Memory B cell (primary cell): ENCODE measurements around the gene SLC8A2.

Experiments
- ATAC-seq: fragments of 150-1000 bp; cut with Tn5 transposase; 2 replicates; pipeline ENCODE4 v1.10.0; 2021; ENCODE audit warnings: low read depth, mild to moderate bottlenecking, moderate library complexity
- DNase-seq, 2 donors: peaks; one replicate each; pipeline ENCODE4 v3.0.0; 2022; ENCODE audit warnings: low spot score in 2 of 2
- H3K27ac Mint-ChIP-seq: one replicate; pipeline ENCODE4 v1.8.0; 2022; ENCODE audit warnings: mild to moderate bottlenecking, moderate library complexity, mixed read lengths
- H3K27me3 Mint-ChIP-seq: one replicate; pipeline ENCODE4 v1.8.0; 2022; ENCODE audit warnings: mixed read lengths
- H3K36me3 Mint-ChIP-seq: one replicate; pipeline ENCODE4 v1.8.0; 2022; ENCODE audit warnings: mild to moderate bottlenecking, mixed read lengths
- H3K4me1 Mint-ChIP-seq: one replicate; pipeline ENCODE4 v1.8.0; 2022; ENCODE audit warnings: mixed read lengths
- H3K4me3 Mint-ChIP-seq: one replicate; pipeline ENCODE4 v1.8.0; 2022; ENCODE audit warnings: mild to moderate bottlenecking, moderate library complexity, mixed read lengths
- H3K9me3 Mint-ChIP-seq: one replicate; pipeline ENCODE4 v1.8.0; 2022; ENCODE audit warnings: mixed read lengths

Gene SLC8A2

DNA sequence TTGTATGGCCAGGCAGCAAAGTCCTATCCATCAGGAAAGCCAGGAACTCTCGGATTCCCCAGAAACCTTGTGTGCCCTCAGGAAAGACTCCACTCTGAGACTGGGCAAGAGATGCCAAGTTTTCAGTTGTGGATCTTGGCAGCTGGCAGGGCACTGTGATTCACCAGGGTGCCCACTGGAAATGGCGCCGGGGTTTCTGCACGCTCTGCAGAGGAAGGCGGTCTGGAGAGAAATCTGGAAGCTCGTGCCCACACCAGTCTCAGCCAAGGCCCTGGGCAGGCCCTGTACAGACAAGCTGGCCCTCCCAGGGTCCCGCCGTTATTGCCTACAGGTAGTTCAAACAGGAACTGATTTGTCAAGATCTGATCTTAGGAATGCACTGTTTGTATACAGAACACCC lies 38.3 kb upstream of the SLC8A2 start:
- no peak for ATAC-seq
- Mint-ChIP-seq H3K27ac (no peak overlapping the region), H3K4me3 (no peak overlapping the region), H3K4me1 (peaks cover 40% of the 10 kb centered on the region), H3K27me3 (no peaks in the 10 kb centered on the region), H3K9me3 (no peaks in the 10 kb centered on the region), H3K36me3 (peaks cover 10% of the 10 kb centered on the region)
- DNase-seq = no peak

DNA sequence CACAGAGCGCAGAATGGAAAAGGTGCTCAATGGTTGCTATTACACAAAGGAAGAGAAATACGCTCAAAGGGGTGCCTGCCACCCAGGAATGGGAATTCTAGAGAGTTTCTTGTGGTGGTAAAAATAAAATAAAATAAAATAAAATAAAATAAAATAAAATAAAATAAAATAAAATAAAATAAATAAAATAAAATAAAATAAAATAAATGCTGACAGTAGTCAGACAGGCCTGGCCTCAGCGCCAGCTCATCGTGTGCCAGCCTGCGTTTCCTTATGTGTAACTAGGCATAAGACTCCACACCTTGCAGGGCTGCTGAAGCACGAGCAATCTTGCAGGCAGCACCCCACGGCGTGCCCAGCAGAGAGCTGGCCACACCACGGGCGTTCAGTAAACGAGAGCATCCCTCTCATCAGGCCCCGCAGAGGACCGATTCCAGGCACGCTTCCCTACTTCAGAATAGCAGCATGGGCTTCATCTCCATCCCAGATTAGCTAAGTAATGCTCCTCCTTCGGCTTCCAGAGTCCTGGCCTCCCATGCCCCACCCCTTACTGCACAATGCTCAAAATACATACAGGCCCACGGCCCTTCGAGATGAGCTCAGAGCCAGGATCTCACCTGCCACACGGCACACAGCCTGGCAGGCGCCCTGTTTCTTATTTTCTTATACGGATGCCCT lies 37.6 kb upstream of the SLC8A2 start:
- Mint-ChIP-seq H3K4me3 (no peak overlapping the region), H3K9me3 (no peaks in the 10 kb centered on the region), H3K27me3 (no peaks in the 10 kb centered on the region), H3K27ac (no peak overlapping the region), H3K36me3 (peaks cover 10% of the 10 kb centered on the region), H3K4me1 (peaks cover 34% of the 10 kb centered on the region)
- ATAC-seq (no peak), DNase-seq (no peak)

DNA sequence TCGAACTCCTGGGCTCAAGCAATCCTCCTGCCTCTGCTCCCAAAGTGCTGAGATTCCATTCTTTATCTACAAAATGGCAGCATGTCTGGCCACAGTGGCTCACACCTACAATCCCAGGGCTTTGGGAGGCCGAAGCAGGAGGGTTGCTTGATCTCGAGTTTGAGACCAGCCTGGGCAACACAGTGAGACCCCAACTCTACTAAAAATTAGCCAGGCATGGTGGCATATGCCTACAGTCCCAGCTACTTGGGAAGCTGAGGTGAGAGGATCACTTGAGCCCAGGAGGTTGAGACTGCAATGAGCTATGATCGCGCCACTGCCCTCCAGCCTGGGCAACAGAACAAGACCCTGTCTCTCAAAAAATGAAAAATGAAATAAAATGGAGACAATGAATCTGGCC lies 37.0 kb upstream of the SLC8A2 start:
- no peak for DNase-seq
- Mint-ChIP-seq H3K27ac (no peak overlapping the region), H3K4me3 (no peak overlapping the region), H3K9me3 (no peaks in the 10 kb centered on the region), H3K27me3 (no peaks in the 10 kb centered on the region), H3K36me3 (peaks cover 10% of the 10 kb centered on the region), H3K4me1 (peaks cover 30% of the 10 kb centered on the region)
- ATAC-seq = no peak

DNA sequence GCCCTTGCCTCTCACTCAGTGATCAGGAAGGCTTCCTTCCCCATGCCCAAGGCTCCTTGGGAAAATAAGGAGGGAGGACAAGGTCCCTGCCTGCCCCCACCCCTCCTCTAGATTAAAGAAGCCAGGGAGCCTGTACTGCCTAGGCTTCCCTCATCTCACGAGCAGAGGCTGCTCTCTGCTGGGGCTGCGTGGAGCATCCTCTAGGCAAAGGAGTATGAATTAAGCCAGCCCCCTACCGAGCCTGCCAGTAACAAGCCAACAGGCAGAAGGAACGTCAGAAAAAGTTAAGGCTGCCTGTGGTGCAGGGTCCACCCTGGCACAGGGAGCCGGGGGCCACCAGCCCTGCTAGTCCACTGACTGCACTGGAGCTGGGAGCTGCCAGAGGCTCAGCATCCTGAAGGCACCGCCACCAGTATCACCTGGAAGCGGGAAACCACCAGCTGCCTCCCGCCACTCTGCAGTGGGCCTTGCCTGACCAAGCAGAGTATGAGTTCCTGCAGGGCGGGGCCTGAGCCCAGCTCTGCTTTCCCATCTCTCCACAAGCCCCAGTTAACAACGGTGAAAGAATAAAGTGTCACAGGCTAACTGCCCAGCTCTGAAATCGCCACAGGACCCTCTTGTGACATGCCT lies 36.3 kb upstream of the SLC8A2 start:
- Mint-ChIP-seq H3K36me3 (peaks cover 13% of the 10 kb centered on the region), H3K4me1 (peaks cover 24% of the 10 kb centered on the region), H3K27ac (no peak overlapping the region), H3K9me3 (no peaks in the 10 kb centered on the region), H3K27me3 (no peaks in the 10 kb centered on the region), H3K4me3 (no peak overlapping the region)
- ATAC-seq (no peak), DNase-seq (no peak)

DNA sequence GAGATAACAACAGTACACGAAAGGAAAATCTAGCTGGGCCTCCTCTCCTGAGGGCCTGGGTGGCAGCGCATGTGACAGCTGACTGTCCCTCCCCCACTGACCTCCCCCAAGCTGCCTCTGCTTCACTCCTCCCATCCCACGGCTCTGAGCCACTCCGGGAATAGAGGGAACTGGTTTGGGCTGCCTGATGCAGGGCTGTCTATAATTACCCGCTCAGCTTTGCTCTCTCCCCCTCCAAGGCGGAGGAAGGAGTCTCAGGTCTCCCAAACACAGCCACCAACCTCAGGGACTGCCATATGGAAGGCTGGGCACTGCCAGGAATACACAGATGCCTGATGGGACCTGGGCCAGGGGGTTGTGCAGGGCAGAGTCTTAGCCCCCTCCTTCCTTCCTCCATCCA lies 35.3 kb upstream of the SLC8A2 start:
- H3K4me3 Mint-ChIP-seq = no peak overlapping the region
- H3K9me3 Mint-ChIP-seq = no peaks in the 10 kb centered on the region
- H3K27ac Mint-ChIP-seq = peak overlapping the region; percentile 24
- H3K4me1 Mint-ChIP-seq = peaks cover 13% of the 10 kb centered on the region
- no peak for ATAC-seq
- no peaks in the 10 kb centered on the region for H3K27me3 Mint-ChIP-seq
- no peak for DNase-seq
- H3K36me3 Mint-ChIP-seq = peaks cover 15% of the 10 kb centered on the region

DNA sequence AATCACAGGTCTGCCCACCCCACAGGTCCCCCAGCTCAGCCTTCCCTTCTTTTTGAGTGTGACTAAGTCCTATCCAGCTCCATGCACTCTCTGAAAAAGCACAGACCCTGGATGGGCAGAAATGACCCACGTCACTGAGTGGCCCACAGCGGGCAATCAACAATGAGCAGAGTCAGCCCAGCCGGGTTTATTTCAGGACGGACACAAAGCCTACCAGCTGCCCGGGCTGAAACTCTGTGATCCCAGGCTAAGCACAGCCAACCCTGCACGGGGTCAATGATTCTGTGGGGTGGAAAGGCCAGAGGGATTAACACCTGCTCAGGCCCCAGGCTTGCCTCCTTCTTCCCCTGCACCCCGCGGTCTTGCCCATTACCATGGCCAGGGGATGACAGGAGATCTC lies 34.8 kb upstream of the SLC8A2 start:
- peaks cover 12% of the 10 kb centered on the region for H3K36me3 Mint-ChIP-seq
- no peaks in the 10 kb centered on the region for H3K27me3 Mint-ChIP-seq
- ATAC-seq (no peak), DNase-seq (no peak)
- no peaks in the 10 kb centered on the region for H3K9me3 Mint-ChIP-seq
- H3K27ac Mint-ChIP-seq = no peak overlapping the region
- no peak overlapping the region for H3K4me3 Mint-ChIP-seq
- H3K4me1 Mint-ChIP-seq = peaks cover 8% of the 10 kb centered on the region

DNA sequence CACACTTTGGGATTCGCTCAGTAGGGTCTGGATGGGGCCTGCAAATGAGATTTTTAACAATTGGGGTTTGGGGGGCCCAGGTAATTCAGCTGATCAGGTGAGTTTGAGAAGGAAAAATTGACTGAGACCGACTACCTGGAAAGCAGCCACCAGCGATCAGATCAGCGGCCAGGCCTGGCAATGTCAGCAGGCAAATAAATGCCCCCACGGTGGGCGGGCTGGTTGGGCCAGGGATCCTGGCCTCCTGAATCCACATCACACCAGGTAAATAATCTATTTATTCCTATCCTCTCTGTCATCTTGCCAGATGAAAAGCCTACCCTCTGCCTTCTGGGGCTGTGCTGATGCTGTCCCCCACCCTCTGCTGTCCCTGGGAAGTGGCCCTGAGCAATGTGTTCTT lies 33.8 kb upstream of the SLC8A2 start:
- Mint-ChIP-seq H3K36me3 (peaks cover 14% of the 10 kb centered on the region), H3K27ac (no peak overlapping the region), H3K4me1 (peaks cover 7% of the 10 kb centered on the region), H3K27me3 (no peaks in the 10 kb centered on the region), H3K9me3 (no peaks in the 10 kb centered on the region), H3K4me3 (no peak overlapping the region)
- DNase-seq = no peak
- no peak for ATAC-seq

DNA sequence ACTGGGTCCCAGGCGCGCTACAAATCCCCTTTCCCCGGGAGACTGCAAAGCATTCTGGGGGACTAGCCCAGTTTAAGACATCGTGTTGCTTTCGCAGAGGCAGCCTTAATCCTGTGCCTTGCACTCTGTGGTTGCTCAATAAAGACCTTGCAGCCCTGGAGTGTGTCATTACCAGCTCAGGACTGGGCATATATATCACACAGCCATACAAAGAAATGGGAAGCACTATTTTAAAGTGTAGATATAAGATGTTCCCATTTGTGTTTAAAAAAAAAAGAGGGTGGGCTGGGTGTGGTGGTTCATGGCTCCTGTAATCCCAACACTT lies 32.1 kb upstream of the SLC8A2 start:
- ATAC-seq (no peak), DNase-seq (no peak)
- Mint-ChIP-seq H3K36me3 (peaks cover 14% of the 10 kb centered on the region), H3K27ac (no peak overlapping the region), H3K4me1 (no peaks in the 10 kb centered on the region), H3K4me3 (no peak overlapping the region), H3K27me3 (no peaks in the 10 kb centered on the region), H3K9me3 (no peaks in the 10 kb centered on the region)

DNA sequence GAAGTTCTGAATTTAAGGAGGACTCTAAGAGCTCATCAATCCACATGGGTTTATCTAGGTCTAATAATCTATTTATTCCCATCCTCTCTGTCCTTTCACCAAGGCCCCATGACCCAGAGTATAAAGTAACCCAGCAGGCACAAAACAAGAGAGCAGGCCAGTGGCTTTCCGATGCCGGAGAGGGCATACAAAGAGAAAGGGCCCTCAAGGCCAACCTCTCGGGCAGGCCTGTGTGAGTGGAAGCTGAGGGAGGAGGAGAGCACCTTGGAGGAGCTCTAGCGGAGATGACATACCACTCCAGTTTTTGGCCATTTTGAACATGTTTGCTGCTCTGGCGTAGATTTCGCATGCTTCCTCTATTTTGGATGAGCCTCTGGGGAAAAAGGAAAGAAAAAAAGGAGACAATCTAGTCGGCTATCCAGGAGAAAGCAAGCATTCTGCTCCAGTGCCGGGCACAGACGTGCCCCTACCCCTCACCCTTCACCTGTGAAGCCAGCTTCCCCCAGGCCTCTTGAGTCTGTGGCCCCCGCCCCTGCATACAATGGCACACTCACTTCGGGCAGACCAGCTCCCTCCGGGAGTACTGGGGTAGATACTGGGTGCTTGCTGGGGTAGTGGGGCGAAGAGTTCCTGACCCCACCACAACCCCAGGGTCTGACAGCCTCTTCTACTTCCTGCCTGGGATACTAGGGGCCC lies 31.6 kb upstream of the SLC8A2 start:
- no peaks in the 10 kb centered on the region for H3K4me1 Mint-ChIP-seq
- no peak overlapping the region for H3K4me3 Mint-ChIP-seq
- H3K9me3 Mint-ChIP-seq = no peaks in the 10 kb centered on the region
- ATAC-seq (no peak), DNase-seq (no peak)
- no peaks in the 10 kb centered on the region for H3K27me3 Mint-ChIP-seq
- peaks cover 14% of the 10 kb centered on the region for H3K36me3 Mint-ChIP-seq
- H3K27ac Mint-ChIP-seq = no peak overlapping the region

DNA sequence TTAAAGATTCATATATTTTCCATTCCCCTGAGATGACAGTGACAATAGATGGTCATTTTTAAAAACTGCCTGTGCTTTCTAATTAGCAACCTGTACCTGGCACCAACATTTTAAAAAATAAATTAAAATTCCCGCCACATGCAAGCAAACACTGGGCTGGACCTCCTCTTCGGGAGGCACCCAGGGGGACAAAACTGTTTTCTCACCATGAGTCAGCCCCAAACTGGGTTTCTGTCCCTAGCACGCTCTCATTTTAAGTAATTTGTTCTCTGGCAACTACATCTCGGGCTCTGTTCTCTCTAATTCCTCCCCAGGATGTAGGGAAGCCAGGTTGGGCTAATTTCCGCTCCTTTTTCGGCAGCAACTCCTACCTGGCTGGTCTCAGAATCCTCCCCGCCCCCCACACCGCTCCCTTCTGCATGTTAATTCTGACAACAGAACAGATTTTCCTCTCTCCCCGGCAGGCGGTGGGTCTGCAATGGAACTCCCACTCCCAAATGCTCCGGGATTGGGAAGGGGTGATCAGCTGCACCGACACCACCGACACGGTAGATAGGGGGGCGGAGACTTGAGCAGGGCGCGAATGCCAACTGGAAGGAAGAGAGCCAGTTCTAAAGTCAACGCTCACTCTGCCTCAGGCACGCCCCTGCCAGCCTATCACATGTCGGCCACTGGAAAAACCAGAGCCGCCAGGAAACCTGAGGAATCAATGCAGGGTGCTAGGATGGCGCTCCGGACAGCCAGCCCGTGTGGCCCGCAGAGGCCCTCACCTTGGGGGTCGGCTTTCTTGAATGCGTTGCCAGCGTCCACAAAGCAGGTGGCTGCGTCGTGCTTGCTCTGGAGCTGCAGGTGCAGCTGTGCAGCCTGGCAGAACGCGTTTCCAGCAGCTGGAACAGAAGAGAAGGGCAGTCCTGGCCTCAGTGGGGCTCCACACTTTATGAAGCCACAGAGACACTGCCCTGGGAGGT lies 28.5 kb upstream of the SLC8A2 start:
- Mint-ChIP-seq H3K4me3 (no peak overlapping the region), H3K4me1 (no peaks in the 10 kb centered on the region), H3K27me3 (no peaks in the 10 kb centered on the region), H3K36me3 (peaks cover 14% of the 10 kb centered on the region), H3K27ac (no peak overlapping the region), H3K9me3 (no peaks in the 10 kb centered on the region)
- ATAC-seq (no peak), DNase-seq (no peak)

DNA sequence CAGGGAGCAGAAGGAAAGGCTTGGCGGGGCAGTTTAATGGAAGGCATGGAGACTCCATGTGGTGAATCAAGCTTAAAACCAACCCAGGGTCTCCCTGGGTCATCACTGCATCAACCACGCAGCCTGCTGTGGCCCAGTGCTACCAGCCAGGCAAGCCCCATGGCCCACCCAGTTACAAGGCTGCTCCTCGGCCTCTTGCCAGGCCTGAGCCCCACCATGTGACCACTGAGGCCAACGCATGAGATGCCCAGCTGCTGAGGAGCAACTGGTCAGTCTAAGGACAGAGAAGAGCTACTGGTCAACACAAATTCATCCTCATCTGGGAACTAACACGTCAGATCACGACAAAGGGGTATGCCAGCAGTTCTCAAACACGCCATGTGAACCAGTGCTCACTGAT lies 27.7 kb upstream of the SLC8A2 start:
- H3K27me3 Mint-ChIP-seq = no peaks in the 10 kb centered on the region
- H3K9me3 Mint-ChIP-seq = no peaks in the 10 kb centered on the region
- ATAC-seq (no peak), DNase-seq (no peak)
- H3K4me3 Mint-ChIP-seq = no peak overlapping the region
- H3K4me1 Mint-ChIP-seq = no peaks in the 10 kb centered on the region
- no peak overlapping the region for H3K27ac Mint-ChIP-seq
- peaks cover 14% of the 10 kb centered on the region for H3K36me3 Mint-ChIP-seq

DNA sequence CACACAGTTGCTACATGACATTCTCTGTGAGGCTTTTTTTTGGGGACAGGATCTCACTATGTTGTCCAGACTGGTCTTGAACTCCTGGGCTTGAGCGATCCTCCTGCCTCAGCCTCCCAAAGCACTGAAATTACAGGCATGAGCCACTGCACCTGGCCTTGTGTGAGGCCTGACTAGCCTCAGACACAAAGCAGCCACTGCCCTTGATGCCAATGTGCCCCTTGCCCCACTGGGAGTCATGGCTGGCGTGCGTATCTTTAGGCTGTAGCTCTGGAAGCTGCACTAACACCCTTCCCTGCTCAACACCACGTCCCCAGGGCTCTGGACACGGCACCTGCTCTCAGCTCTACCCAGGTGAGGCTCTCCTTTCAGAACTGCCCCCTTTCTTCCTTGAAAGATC lies 26.9 kb upstream of the SLC8A2 start:
- no peak overlapping the region for H3K27ac Mint-ChIP-seq
- no peaks in the 10 kb centered on the region for H3K4me1 Mint-ChIP-seq
- H3K4me3 Mint-ChIP-seq = no peak overlapping the region
- no peaks in the 10 kb centered on the region for H3K27me3 Mint-ChIP-seq
- ATAC-seq = no peak
- no peaks in the 10 kb centered on the region for H3K9me3 Mint-ChIP-seq
- no peak for DNase-seq
- H3K36me3 Mint-ChIP-seq = peaks cover 14% of the 10 kb centered on the region

DNA sequence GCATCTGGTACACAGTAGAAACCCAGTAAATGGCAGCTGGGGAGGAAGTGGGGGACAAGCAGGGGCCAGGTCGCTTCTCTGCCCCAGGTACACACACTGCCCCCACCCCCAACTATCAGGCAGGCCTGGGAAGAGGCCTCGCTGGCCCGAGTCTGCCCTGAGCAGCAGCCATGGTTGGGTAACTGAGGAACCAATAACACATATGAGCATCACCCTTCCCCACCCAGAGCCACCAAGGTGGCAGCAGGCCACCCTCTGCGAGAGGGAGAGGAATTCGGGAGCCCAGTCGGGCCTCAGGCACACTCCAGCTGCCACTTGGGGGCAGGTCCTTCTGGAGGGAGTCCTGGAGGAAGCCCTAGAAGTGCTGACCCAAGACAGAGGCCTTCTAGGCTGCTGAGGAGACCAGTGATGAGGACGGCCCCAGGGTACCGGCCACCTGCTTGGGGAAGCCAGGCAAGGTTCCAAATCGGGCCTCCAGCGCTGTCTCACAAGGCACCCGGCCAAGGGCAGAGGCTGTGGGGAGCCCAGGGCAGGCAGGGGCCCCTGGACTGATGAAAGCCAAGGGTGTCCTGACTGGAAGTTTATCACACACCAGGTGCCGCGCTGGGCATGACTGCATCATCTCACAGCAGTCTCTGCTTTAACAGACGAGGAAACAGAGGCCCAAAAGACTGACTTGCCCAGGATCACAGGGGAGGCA lies 26.3 kb upstream of the SLC8A2 start:
- no peaks in the 10 kb centered on the region for H3K27me3 Mint-ChIP-seq
- H3K27ac Mint-ChIP-seq = no peak overlapping the region
- H3K4me3 Mint-ChIP-seq = no peak overlapping the region
- H3K36me3 Mint-ChIP-seq = peaks cover 13% of the 10 kb centered on the region
- H3K4me1 Mint-ChIP-seq = no peaks in the 10 kb centered on the region
- ATAC-seq = no peak
- DNase-seq = no peak
- H3K9me3 Mint-ChIP-seq = no peaks in the 10 kb centered on the region
